ENCODE results near the gene PIEZO2.

- TF ChIP-seq POLR2A (IDR thresholded peaks at IDR 0.05) (no peak), EP300 (IDR thresholded peaks at IDR 0.05) (no peak)
These were observed 144.4 kb downstream of the PIEZO2 start for GRCh38 chr18:11004951-11005350.

Measured in ovary (tissue), 1 donor.